SJSA1 (cell line): Measurements from ENCODE around the gene KCNJ2. TPM values are rescaled to one million over a fixed set of nuclear protein-coding genes. Genes with fewer than 3 reads are reported as not detected.

Experiments used
- DNase-seq, 2 experiments: peaks; one replicate each; pipeline ENCODE4 v3.0.0-alpha.2; 2015 to 2020; ENCODE audit warnings: low spot score in 2 of 2, low read depth in 1 of 2
- H3K27ac ChIP-seq: fragments of 250-450 bp; sonication (Bioruptor Pico); 2 replicates; pipeline ENCODE4 v1.5.1; 2020; ENCODE audit warnings: mild to moderate bottlenecking, moderate library complexity
- H3K27me3 ChIP-seq: fragments of 250-450 bp; sonication (Bioruptor Pico); replicated peaks from 2 replicates; pipeline ENCODE4 v1.5.1; 2020; ENCODE audit warnings: mild to moderate bottlenecking, moderate library complexity
- H3K36me3 ChIP-seq: fragments of 250-450 bp; sonication (Bioruptor Pico); 2 replicates; pipeline ENCODE4 v1.5.1; 2020; ENCODE audit warnings: mild to moderate bottlenecking
- H3K4me1 ChIP-seq: fragments of 250-450 bp; sonication (Bioruptor Pico); replicated peaks from 2 replicates; pipeline ENCODE4 v1.6.1; 2021; ENCODE audit warnings: mild to moderate bottlenecking
- H3K4me3 ChIP-seq: fragments of 250-450 bp; sonication (Bioruptor Pico); 2 replicates; pipeline ENCODE4 v1.5.1; 2020; ENCODE audit warnings: mild to moderate bottlenecking
- H3K9me3 ChIP-seq: fragments of 250-450 bp; sonication (Bioruptor Pico); replicated peaks from 2 replicates; pipeline ENCODE4 v1.5.1; 2020; ENCODE audit warnings: mild to moderate bottlenecking
- total RNA-seq: library from RNA; depleted of rRNA; stranded (reverse); fragments of >200 nt; shearing (Covaris generic); gene quantifications from 2 replicates; pipeline ENCODE4 v1.2.3, GENCODE V29; 2014

The KCNJ2 gene
- total RNA-seq, 1 experiment from 2014 or later = 0.03 TPM

- no peaks in the 10 kb centered on the region for H3K9me3 ChIP-seq
- no peaks in the 10 kb centered on the region for H3K36me3 ChIP-seq
- no peak for DNase-seq
- peaks cover 68% of the 10 kb centered on the region for H3K27me3 ChIP-seq
- no peak overlapping the region for H3K27ac ChIP-seq
- H3K4me3 ChIP-seq = peak overlapping the region; percentile 37
- peaks cover 21% of the 10 kb centered on the region for H3K4me1 ChIP-seq
These were observed 621 bp downstream of the KCNJ2 start for GRCh38 chr17:70169709-70170597.

- H3K4me1 ChIP-seq = peaks cover 21% of the 10 kb centered on the region
- H3K27me3 ChIP-seq = peaks cover 68% of the 10 kb centered on the region
- H3K36me3 ChIP-seq = no peaks in the 10 kb centered on the region
- no peak overlapping the region for H3K4me3 ChIP-seq
- DNase-seq = no peak
- 0 out of 2 replicates have a peak, but pooled peaks cover 3% of the 10 kb centered on the region for H3K9me3 ChIP-seq
- no peak overlapping the region for H3K27ac ChIP-seq
These were observed 1.8 kb downstream of the KCNJ2 start for GRCh38 chr17:70171159-70171558.

GRCh38 chr17:70172449-70172848 lies 3.1 kb downstream of the KCNJ2 start:
- H3K27ac ChIP-seq = no peak overlapping the region
- H3K9me3 ChIP-seq = 0 out of 2 replicates have a peak, but pooled peaks cover 3% of the 10 kb centered on the region
- no peaks in the 10 kb centered on the region for H3K36me3 ChIP-seq
- peaks cover 21% of the 10 kb centered on the region for H3K4me1 ChIP-seq
- peaks cover 60% of the 10 kb centered on the region for H3K27me3 ChIP-seq
- DNase-seq = no peak
- H3K4me3 ChIP-seq = no peak overlapping the region

GRCh38 chr17:70172923-70173322 lies 3.6 kb downstream of the KCNJ2 start:
- Histone ChIP-seq H3K9me3 (0 out of 2 replicates have a peak, but pooled peaks cover 3% of the 10 kb centered on the region), H3K27ac (no peak overlapping the region), H3K36me3 (no peaks in the 10 kb centered on the region), H3K4me3 (no peak overlapping the region), H3K27me3 (peaks cover 55% of the 10 kb centered on the region), H3K4me1 (peaks cover 20% of the 10 kb centered on the region)
- DNase-seq = no peak

GRCh38 chr17:70173681-70174080 lies 4.3 kb downstream of the KCNJ2 start:
- peaks cover 52% of the 10 kb centered on the region for H3K27me3 ChIP-seq
- H3K9me3 ChIP-seq = 0 out of 2 replicates have a peak, but pooled peaks cover 3% of the 10 kb centered on the region
- H3K4me3 ChIP-seq = no peak overlapping the region
- no peaks in the 10 kb centered on the region for H3K36me3 ChIP-seq
- peaks cover 12% of the 10 kb centered on the region for H3K4me1 ChIP-seq
- no peak overlapping the region for H3K27ac ChIP-seq
- no peak for DNase-seq

- H3K27ac ChIP-seq = no peak overlapping the region
- no peaks in the 10 kb centered on the region for H3K36me3 ChIP-seq
- DNase-seq = no peak
- peaks cover 20% of the 10 kb centered on the region for H3K27me3 ChIP-seq
- H3K9me3 ChIP-seq = no peaks in the 10 kb centered on the region
- no peak overlapping the region for H3K4me3 ChIP-seq
- H3K4me1 ChIP-seq = no peaks in the 10 kb centered on the region
These were observed 12.0 kb downstream of the KCNJ2 start for GRCh38 chr17:70181376-70181775.

GRCh38 chr17:70181866-70182265 lies 12.5 kb downstream of the KCNJ2 start:
- H3K27me3 ChIP-seq = peaks cover 17% of the 10 kb centered on the region
- DNase-seq = no peak
- H3K36me3 ChIP-seq = no peaks in the 10 kb centered on the region
- no peak overlapping the region for H3K27ac ChIP-seq
- H3K4me3 ChIP-seq = no peak overlapping the region
- no peaks in the 10 kb centered on the region for H3K4me1 ChIP-seq
- H3K9me3 ChIP-seq = no peaks in the 10 kb centered on the region

GRCh38 chr17:70183508-70183907 lies 14.2 kb downstream of the KCNJ2 start:
- Histone ChIP-seq H3K27ac (no peak overlapping the region), H3K27me3 (peaks cover 13% of the 10 kb centered on the region)
- no peak for DNase-seq

GRCh38 chr17:70184207-70184606 lies 14.9 kb downstream of the KCNJ2 start:
- DNase-seq = no peak
- Histone ChIP-seq H3K9me3 (no peaks in the 10 kb centered on the region), H3K4me1 (no peaks in the 10 kb centered on the region), H3K27me3 (peaks cover 13% of the 10 kb centered on the region), H3K4me3 (no peak overlapping the region), H3K27ac (no peak overlapping the region), H3K36me3 (no peaks in the 10 kb centered on the region)

More at GRCh38 chr17:70183508-70183907, 14.2 kb downstream of the KCNJ2 start:
- Histone ChIP-seq H3K9me3 (no peaks in the 10 kb centered on the region), H3K4me3 (no peak overlapping the region), H3K4me1 (no peaks in the 10 kb centered on the region), H3K36me3 (no peaks in the 10 kb centered on the region)

- H3K4me1 ChIP-seq = no peaks in the 10 kb centered on the region
- no peaks in the 10 kb centered on the region for H3K36me3 ChIP-seq
- DNase-seq = no peak
- peaks cover 13% of the 10 kb centered on the region for H3K27me3 ChIP-seq
- H3K9me3 ChIP-seq = no peaks in the 10 kb centered on the region
- no peak overlapping the region for H3K4me3 ChIP-seq
- H3K27ac ChIP-seq = no peak overlapping the region
These were observed 15.4 kb downstream of the KCNJ2 start for GRCh38 chr17:70184770-70185169.

- Histone ChIP-seq H3K9me3 (no peaks in the 10 kb centered on the region), H3K36me3 (no peaks in the 10 kb centered on the region), H3K27me3 (peaks cover 12% of the 10 kb centered on the region), H3K4me3 (no peak overlapping the region), H3K4me1 (no peaks in the 10 kb centered on the region), H3K27ac (no peak overlapping the region)
- no peak for DNase-seq
These were observed 16.0 kb downstream of the KCNJ2 start for GRCh38 chr17:70185285-70185684.

- no peak for DNase-seq
- no peak overlapping the region for H3K4me3 ChIP-seq
- no peak overlapping the region for H3K27ac ChIP-seq
- no peaks in the 10 kb centered on the region for H3K4me1 ChIP-seq
- H3K9me3 ChIP-seq = no peaks in the 10 kb centered on the region
- no peaks in the 10 kb centered on the region for H3K36me3 ChIP-seq
- H3K27me3 ChIP-seq = peaks cover 4% of the 10 kb centered on the region; the same call in 1 of the 2 replicates
These were observed 18.1 kb downstream of the KCNJ2 start for GRCh38 chr17:70187383-70187782.

GRCh38 chr17:70190959-70191805 lies 21.9 kb downstream of the KCNJ2 start:
- DNase-seq = no peak
- Histone ChIP-seq H3K27me3 (no peaks in the 10 kb centered on the region), H3K4me3 (no peak overlapping the region), H3K36me3 (no peaks in the 10 kb centered on the region), H3K4me1 (no peaks in the 10 kb centered on the region), H3K27ac (no peak overlapping the region), H3K9me3 (no peaks in the 10 kb centered on the region)

GRCh38 chr17:70195091-70195490 lies 25.8 kb downstream of the KCNJ2 start:
- Histone ChIP-seq H3K27me3 (no peaks in the 10 kb centered on the region), H3K9me3 (no peaks in the 10 kb centered on the region), H3K36me3 (no peaks in the 10 kb centered on the region), H3K4me1 (no peaks in the 10 kb centered on the region), H3K27ac (no peak overlapping the region), H3K4me3 (no peak overlapping the region)
- DNase-seq = no peak
